NB4 (cell line): ENCODE results near the gene SDF2L1.
"Not testable (repeated sequence)": the region's sequence is repeated elsewhere in the genome, so short reads cannot be mapped to it uniquely, and the experiment has no call there.

Experiments
- DNase-seq: peaks from one replicate; pipeline ENCODE4 v3.0.0; 2010; ENCODE audit warnings: low read depth
- H3K4me3 ChIP-seq: one replicate; pipeline ENCODE4 v1.5.1; 2011; ENCODE audit warnings: mild to moderate bottlenecking, low read depth, low read length, moderate library complexity
- MYC ChIP-seq: IDR thresholded peaks from 2 replicates; pipeline ENCODE4 v1.6.1; 2011; ENCODE audit warnings: low read depth, low read length
- POLR2A ChIP-seq: IDR thresholded peaks from 2 replicates; pipeline ENCODE4 v1.6.1; 2011; ENCODE audit warnings: mild to moderate bottlenecking; ENCODE audit not compliant: insufficient read length; ENCODE audit errors: extremely low read depth
- TF ChIP-seq, protein P1 (sequence below): IDR thresholded peaks from one replicate; pipeline ENCODE4 v1.5.1; 2012; ENCODE audit warnings: low read depth, low read length
- TF ChIP-seq, protein P2 (sequence below): IDR thresholded peaks from 2 replicates; pipeline ENCODE4 v1.6.1; 2011; ENCODE audit warnings: low read depth, low read length

The SDF2L1 gene

DNA sequence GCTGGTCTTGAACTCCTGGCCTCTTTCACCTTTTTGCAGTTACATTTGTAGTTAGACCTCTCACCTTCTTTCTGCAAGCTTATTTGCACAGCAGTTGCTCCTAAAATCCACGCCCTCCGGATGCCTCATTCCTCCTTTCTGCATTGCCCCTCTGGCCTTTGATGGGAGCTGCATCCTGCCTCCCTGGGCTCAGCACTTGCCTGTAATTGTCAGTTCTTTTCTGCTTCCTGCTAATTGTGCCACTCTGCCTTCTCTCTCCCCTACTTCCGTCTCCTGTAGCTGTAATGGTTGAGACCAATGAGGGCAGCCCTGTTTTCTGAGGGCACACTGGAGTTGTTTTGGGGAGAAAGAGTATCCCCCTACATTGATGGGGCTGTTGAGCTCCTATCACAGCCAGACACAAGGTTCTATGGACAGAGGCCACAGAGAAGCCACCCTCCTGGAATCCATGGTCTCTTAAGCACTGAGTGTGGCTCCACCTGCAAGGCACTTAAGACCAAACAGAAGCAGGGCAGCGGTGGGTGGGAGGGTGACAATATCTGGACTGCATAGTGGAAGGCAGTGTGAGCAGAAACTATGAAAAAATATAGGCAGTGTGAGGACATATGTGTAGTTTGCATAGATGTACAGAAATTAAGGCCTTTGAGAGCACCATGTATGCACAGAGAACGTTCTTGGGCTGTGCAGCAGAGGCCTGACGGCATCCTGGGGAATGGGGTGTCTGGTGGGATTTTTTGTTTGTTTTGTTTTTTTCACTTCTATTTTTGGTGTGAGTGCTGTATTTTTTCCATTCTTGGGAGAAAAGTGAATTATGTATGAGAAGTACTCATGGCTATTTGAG, 42.8 kb upstream of the SDF2L1 start:
- H3K4me3 ChIP-seq: no peak overlapping the region
- TF ChIP-seq, protein P1, sequence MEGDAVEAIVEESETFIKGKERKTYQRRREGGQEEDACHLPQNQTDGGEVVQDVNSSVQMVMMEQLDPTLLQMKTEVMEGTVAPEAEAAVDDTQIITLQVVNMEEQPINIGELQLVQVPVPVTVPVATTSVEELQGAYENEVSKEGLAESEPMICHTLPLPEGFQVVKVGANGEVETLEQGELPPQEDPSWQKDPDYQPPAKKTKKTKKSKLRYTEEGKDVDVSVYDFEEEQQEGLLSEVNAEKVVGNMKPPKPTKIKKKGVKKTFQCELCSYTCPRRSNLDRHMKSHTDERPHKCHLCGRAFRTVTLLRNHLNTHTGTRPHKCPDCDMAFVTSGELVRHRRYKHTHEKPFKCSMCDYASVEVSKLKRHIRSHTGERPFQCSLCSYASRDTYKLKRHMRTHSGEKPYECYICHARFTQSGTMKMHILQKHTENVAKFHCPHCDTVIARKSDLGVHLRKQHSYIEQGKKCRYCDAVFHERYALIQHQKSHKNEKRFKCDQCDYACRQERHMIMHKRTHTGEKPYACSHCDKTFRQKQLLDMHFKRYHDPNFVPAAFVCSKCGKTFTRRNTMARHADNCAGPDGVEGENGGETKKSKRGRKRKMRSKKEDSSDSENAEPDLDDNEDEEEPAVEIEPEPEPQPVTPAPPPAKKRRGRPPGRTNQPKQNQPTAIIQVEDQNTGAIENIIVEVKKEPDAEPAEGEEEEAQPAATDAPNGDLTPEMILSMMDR: no peak
- TF ChIP-seq, protein P2, sequence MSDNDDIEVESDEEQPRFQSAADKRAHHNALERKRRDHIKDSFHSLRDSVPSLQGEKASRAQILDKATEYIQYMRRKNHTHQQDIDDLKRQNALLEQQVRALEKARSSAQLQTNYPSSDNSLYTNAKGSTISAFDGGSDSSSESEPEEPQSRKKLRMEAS: no peak
- no peak for DNase-seq

DNA sequence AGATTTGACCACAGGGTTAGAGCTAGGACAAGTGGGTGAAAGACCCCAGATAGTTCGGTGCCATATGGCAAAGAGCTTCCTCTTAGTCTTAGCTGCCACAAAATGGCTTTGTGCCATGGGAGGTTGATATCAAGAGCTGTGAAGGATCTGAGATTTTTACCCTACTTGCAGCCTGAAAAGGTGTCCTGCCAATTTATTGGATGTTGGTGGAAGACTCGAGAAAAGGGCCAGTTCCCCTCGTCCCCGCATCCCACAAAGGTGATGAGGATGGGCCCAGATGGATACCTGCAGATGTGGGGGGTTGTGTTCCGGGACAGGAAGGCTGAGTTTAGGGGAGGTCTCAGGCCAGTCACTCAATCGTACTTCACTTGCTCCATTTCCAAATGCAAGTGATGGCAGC, 39.5 kb upstream of the SDF2L1 start:
- no peak overlapping the region for H3K4me3 ChIP-seq
- DNase-seq: no peak
- no peak for TF ChIP-seq POLR2A
- no peak for TF ChIP-seq MYC
- TF ChIP-seq, protein P1: no peak
- TF ChIP-seq, protein P2: no peak

DNA sequence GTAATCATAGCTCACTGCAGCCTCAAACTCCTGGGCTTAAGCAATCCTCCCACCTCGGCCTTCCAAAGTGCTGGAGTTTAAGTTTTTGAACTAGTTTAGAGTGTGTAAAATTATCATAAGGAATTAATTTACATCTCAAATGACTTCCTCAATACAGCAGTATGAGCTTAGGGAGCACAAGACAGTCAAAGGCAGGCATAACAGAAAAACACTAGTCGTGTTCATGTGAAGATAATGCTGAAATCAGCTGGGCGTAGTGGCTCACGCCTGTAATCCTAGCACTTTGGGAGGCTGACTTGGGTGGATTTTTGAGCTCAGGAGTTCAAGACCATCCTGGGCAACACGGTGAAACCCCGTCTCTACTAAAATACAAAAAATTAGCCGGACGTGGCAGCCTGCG, 38.1 kb upstream of the SDF2L1 start:
- no peak for DNase-seq
- TF ChIP-seq POLR2A: no peak
- TF ChIP-seq, protein P2: no peak
- no peak for TF ChIP-seq MYC
- TF ChIP-seq, protein P1: no peak
- H3K4me3 ChIP-seq: no peak overlapping the region

DNA sequence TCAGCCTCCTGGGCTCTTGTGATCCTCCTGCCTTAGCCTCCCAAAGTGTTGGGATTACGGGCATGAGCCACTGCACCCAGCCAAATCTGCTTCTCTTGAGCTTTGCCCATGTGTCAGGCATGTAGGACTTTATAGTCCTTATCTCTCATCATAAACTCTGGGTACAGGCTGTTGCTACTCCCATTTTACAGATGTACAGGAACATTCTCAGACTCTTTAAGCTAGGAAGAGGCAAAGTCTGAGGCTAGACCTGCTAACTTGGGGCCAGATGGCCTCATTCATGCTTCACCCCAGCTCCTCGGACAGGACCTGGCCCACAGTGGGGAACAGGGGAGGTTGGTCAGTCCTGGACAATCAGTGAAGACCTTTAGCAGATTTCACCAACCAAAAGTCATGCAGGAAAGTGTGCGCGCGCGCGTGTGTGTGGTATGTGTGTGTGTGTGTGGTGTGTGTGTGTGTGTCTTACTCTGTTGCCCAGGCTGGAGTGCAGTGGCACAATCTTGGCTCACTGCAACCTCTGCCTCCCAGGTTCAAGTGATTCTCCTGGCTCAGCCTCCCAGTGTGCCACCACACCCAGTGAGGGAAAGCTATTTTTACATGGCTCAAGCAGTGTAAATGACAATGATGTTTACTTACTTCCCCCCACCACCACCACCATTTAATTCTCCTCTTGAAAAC, 36.1 kb upstream of the SDF2L1 start:
- no peak overlapping the region for H3K4me3 ChIP-seq
- TF ChIP-seq POLR2A: no peak
- TF ChIP-seq, protein P2: no peak
- TF ChIP-seq MYC: no peak
- TF ChIP-seq, protein P1: no peak

DNA sequence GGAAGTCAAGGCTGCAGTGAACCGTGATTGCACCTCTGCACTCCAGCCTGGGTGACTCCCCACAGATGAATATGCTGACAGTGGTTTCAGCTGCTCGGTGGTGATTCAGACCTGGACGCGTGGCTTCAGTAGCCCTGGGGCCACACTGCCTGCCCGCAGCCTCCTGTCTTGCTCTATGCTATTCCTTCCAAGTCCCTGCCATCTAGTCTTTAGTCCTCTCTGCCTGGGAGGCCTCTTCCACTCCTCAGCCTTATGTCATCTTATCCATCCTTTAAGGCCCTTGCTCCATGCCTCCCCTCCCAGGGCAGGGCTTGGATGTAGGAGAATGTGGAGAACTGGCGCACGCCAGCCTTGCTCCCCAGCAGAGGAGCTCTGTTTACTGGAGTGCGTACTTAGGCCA, 35.3 kb upstream of the SDF2L1 start:
- no peak for DNase-seq
- no peak overlapping the region for H3K4me3 ChIP-seq
- TF ChIP-seq, protein P1: no peak
- TF ChIP-seq MYC: no peak
- TF ChIP-seq POLR2A: no peak
- TF ChIP-seq, protein P2: no peak

More for the DNA sequence above, 36.1 kb upstream of the SDF2L1 start:
- DNase-seq: no peak

DNA sequence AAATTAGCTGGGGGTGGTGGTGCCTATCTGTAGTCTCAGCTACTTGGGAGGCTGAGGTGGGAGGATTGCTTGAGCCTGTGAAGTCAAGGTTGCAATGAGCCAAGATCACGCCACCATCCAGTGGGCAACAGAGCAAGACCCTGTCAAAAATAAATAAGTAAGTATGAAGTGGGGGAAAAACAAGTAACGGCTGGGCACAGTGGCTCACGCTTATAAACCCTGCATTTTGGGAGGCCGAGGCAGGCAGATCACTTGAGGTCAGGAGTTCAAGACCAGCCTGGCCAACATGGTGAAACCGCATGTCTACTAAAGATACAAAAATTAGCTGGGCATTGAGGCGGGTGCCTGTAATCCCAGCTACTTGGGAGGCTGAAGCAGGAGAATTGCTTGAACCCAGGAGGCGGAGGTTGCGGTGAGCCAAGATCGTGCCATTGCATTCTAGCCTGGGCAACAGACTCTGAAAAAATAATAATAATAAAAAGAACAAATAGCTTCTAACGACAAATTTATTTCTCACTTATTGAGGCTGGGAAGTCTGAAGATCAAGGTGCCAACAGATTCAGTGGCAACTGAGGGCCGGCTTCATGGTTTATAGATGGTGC, 32.4 kb upstream of the SDF2L1 start:
- not testable (repeated sequence) for DNase-seq, H3K4me3 ChIP-seq
